Nephron (organoid): Measurements from ENCODE around the gene XKR3.

Experiments
- H3K27ac Mint-ChIP-seq, 3 experiments: 2 replicates each; pipeline ENCODE4 v1.8.0; 2020; ENCODE audit warnings: mixed read lengths in 3 of 3, mild to moderate bottlenecking in 2 of 3, moderate library complexity in 1 of 3
- H3K27me3 Mint-ChIP-seq: 2 replicates; pipeline ENCODE4 v1.8.0; 2021; ENCODE audit warnings: low read depth, mild to moderate bottlenecking, moderate library complexity, mixed read lengths
- H3K36me3 Mint-ChIP-seq: 2 replicates; pipeline ENCODE4 v1.8.0; 2020; ENCODE audit warnings: low read depth, mixed read lengths
- H3K4me1 Mint-ChIP-seq: 2 replicates; pipeline ENCODE4 v1.8.0; 2020; ENCODE audit warnings: mixed read lengths
- H3K4me3 Mint-ChIP-seq, 3 experiments: 2 replicates each; pipeline ENCODE4 v1.8.0; 2020; ENCODE audit warnings: mild to moderate bottlenecking in 3 of 3, mixed read lengths in 3 of 3, moderate library complexity in 2 of 3
- H3K9me3 Mint-ChIP-seq: 2 replicates; pipeline ENCODE4 v1.8.0; 2020; ENCODE audit warnings: mixed read lengths
- CTCF ChIP-seq, 3 experiments: fragments of 200-600 bp; sonication (generic); IDR thresholded peaks; one replicate each; pipeline ENCODE4 v1.5.0; 2021; ENCODE audit warnings: antibody characterized with exemption in 3 of 3; ENCODE audit not compliant: unreplicated experiment in 3 of 3

The XKR3 gene

GRCh38 chr22:16783930-16784354, 41.3 kb downstream of the XKR3 start:
- H3K4me1 Mint-ChIP-seq: no peaks in the 10 kb centered on the region

GRCh38 chr22:16783453-16783852, 41.8 kb downstream of the XKR3 start:
- H3K27me3 Mint-ChIP-seq: peaks cover 3% of the 10 kb centered on the region
- H3K36me3 Mint-ChIP-seq: no peaks in the 10 kb centered on the region
- TF ChIP-seq CTCF (IDR thresholded peaks at IDR 0.05; ENCODE audit: unreplicated experiment in 3 of 3): no peak
- H3K4me3 Mint-ChIP-seq: no peak overlapping the region
- no peak overlapping the region for H3K27ac Mint-ChIP-seq
- peaks cover 23% of the 10 kb centered on the region for H3K9me3 Mint-ChIP-seq
- no peaks in the 10 kb centered on the region for H3K4me1 Mint-ChIP-seq

More at GRCh38 chr22:16783930-16784354, 41.3 kb downstream of the XKR3 start:
- H3K9me3 Mint-ChIP-seq: peaks cover 23% of the 10 kb centered on the region
- H3K27me3 Mint-ChIP-seq: peaks cover 3% of the 10 kb centered on the region
- no peak overlapping the region for H3K27ac Mint-ChIP-seq
- H3K36me3 Mint-ChIP-seq: no peaks in the 10 kb centered on the region
- TF ChIP-seq CTCF (IDR thresholded peaks at IDR 0.05; ENCODE audit: unreplicated experiment in 3 of 3): no peak
- no peak overlapping the region for H3K4me3 Mint-ChIP-seq

- Mint-ChIP-seq H3K4me1 (no peaks in the 10 kb centered on the region), H3K27me3 (peaks cover 3% of the 10 kb centered on the region), H3K36me3 (no peaks in the 10 kb centered on the region), H3K9me3 (peaks cover 30% of the 10 kb centered on the region), H3K4me3 (no peak overlapping the region), H3K27ac (no peak overlapping the region)
- TF ChIP-seq CTCF (IDR thresholded peaks at IDR 0.05; ENCODE audit: unreplicated experiment in 3 of 3): no peak
Observed at GRCh38 chr22:16781764-16782329, 43.4 kb downstream of the XKR3 start.

- Mint-ChIP-seq H3K9me3 (peaks cover 32% of the 10 kb centered on the region), H3K4me3 (no peak overlapping the region), H3K27me3 (peaks cover 3% of the 10 kb centered on the region), H3K36me3 (no peaks in the 10 kb centered on the region), H3K27ac (no peak overlapping the region), H3K4me1 (no peaks in the 10 kb centered on the region)
- no peak for TF ChIP-seq CTCF (IDR thresholded peaks at IDR 0.05; ENCODE audit: unreplicated experiment in 3 of 3)
Observed at GRCh38 chr22:16781074-16781763, 44.0 kb downstream of the XKR3 start.

- Mint-ChIP-seq H3K27ac (no peak overlapping the region), H3K9me3 (peaks cover 29% of the 10 kb centered on the region), H3K4me3 (no peak overlapping the region), H3K4me1 (no peaks in the 10 kb centered on the region), H3K27me3 (peaks cover 3% of the 10 kb centered on the region), H3K36me3 (no peaks in the 10 kb centered on the region)
- no peak for TF ChIP-seq CTCF (IDR thresholded peaks at IDR 0.05; ENCODE audit: unreplicated experiment in 3 of 3)
Observed at GRCh38 chr22:16777284-16777924, 47.8 kb downstream of the XKR3 start.
